Ectodermal cell (in vitro differentiated cells): ENCODE results near the gene SLC41A1.
A peak's percentile ranks its signal among the peaks of the same experiment; 100 is the strongest.

Source experiments
- H3K27ac ChIP-seq: 2 replicates; pipeline ENCODE4 v1.7.0; 2013; ENCODE audit warnings: mild to moderate bottlenecking, low read depth, low read length; ENCODE audit not compliant: insufficient read depth, poor library complexity, severe bottlenecking
- H3K27me3 ChIP-seq: 2 replicates; pipeline ENCODE4 v1.7.0; 2013; ENCODE audit warnings: mild to moderate bottlenecking, low read length; ENCODE audit not compliant: insufficient read depth, control insufficient read depth, poor library complexity, severe bottlenecking
- H3K36me3 ChIP-seq: one replicate; pipeline ENCODE4 v1.7.0; 2013; ENCODE audit warnings: low read length; ENCODE audit not compliant: control insufficient read depth, insufficient read depth
- H3K4me1 ChIP-seq: one replicate; pipeline ENCODE4 v1.7.0; 2013; ENCODE audit warnings: low read length; ENCODE audit not compliant: control insufficient read depth, insufficient read depth
- H3K4me3 ChIP-seq: 2 replicates; pipeline ENCODE4 v1.7.0; 2013; ENCODE audit warnings: low read depth, low read length, control low read depth; ENCODE audit not compliant: insufficient read depth
- H3K9me3 ChIP-seq: 2 replicates; pipeline ENCODE4 v1.7.0; 2013; ENCODE audit warnings: mild to moderate bottlenecking, low read length, moderate library complexity; ENCODE audit not compliant: control insufficient read depth
- WGBS, 2 experiments: methylation state at CpG; one replicate each; pipeline ENCODE4 v1.1.7; 2013; ENCODE audit warnings: missing lambda C conversion rate in 2 of 2; 5-methylcytosine and 5-hydroxymethylcytosine counted together

Gene SLC41A1

GRCh38 chr1:205822397-205822796, 9.4 kb upstream of the SLC41A1 start:
- no peaks in the 10 kb centered on the region for H3K9me3 ChIP-seq
- peaks cover 9% of the 10 kb centered on the region for H3K4me1 ChIP-seq
- H3K36me3 ChIP-seq = no peaks in the 10 kb centered on the region
- 94% methylated on average over 2 of the region's 2 CpGs for WGBS, 2 experiments
- H3K27ac ChIP-seq = no peak overlapping the region
- no peak overlapping the region for H3K4me3 ChIP-seq
- no peaks in the 10 kb centered on the region for H3K27me3 ChIP-seq

DNA sequence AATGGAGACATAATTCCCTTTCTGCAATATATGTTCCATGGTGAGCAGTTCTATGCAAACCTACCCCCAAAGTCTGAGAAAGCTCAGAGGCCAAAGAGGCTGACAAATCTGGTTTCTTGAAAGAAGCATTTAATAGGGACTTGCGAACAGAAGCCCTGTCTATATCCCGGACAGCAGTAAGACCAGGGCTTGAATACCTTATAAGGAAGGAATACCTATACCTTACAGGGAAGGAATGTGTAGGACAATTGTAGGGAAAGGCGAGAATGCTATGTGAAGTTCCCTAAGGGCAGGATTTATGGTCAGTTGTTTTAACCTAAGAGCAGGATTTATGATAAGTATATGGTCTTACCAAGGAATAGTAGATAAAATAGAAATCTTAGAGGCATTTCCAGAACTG, 5.0 kb upstream of the SLC41A1 start:
- WGBS, 2 experiments = 95 to 97% methylated on average over 3 of the region's 3 CpGs
- Histone ChIP-seq H3K36me3 (no peaks in the 10 kb centered on the region), H3K27ac (no peak overlapping the region), H3K4me1 (peaks cover 12% of the 10 kb centered on the region), H3K9me3 (no peaks in the 10 kb centered on the region), H3K4me3 (no peak overlapping the region), H3K27me3 (peaks cover 7% of the 10 kb centered on the region)

- Histone ChIP-seq H3K9me3 (no peaks in the 10 kb centered on the region), H3K27me3 (peaks cover 7% of the 10 kb centered on the region), H3K4me3 (no peak overlapping the region), H3K4me1 (peaks cover 12% of the 10 kb centered on the region), H3K27ac (no peak overlapping the region), H3K36me3 (no peaks in the 10 kb centered on the region)
- WGBS, 2 experiments = 40 to 69% methylated on average over 1 to 3 of the region's 3 CpGs
Measured at GRCh38 chr1:205817364-205817763, 4.4 kb upstream of the SLC41A1 start.

DNA sequence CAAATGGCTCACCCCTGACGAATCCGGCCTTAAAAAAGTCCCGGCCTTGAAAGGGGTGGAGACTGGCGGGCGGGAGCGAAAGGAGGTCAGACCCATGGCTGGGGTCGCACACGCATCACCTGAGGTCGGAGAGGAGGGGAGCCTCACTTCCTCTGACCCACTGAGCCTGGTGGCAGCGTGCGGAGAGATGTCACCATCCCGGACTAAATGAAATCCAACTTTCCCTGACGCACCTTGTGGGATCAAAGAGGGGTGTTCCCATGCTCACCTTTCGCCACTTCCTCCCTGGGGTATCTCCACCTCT, 709 bp upstream of the SLC41A1 start:
- Histone ChIP-seq H3K4me1 (peaks cover 18% of the 10 kb centered on the region), H3K27me3 (peaks cover 7% of the 10 kb centered on the region), H3K9me3 (no peaks in the 10 kb centered on the region), H3K27ac (no peak overlapping the region), H3K4me3 (peak overlapping the region; percentile 48), H3K36me3 (no peaks in the 10 kb centered on the region)
- WGBS, 2 experiments = 2 to 4% methylated on average over 14 of the region's 14 CpGs

GRCh38 chr1:205812271-205812877, 624 bp downstream of the SLC41A1 start:
- WGBS, 2 experiments = 1 to 2% methylated on average over 15 to 16 of the region's 16 CpGs
- Histone ChIP-seq H3K4me3 (peak overlapping the region; percentile 48), H3K27ac (no peak overlapping the region), H3K36me3 (no peaks in the 10 kb centered on the region), H3K4me1 (peaks cover 15% of the 10 kb centered on the region), H3K9me3 (no peaks in the 10 kb centered on the region), H3K27me3 (peaks cover 7% of the 10 kb centered on the region)

- H3K27ac ChIP-seq = no peak overlapping the region
- H3K4me3 ChIP-seq = peak overlapping the region; percentile 48
- peaks cover 7% of the 10 kb centered on the region for H3K27me3 ChIP-seq
- no peaks in the 10 kb centered on the region for H3K9me3 ChIP-seq
- H3K4me1 ChIP-seq = peaks cover 11% of the 10 kb centered on the region
- WGBS, 2 experiments = 54 to 75% methylated on average over 3 to 5 of the region's 5 CpGs
- no peaks in the 10 kb centered on the region for H3K36me3 ChIP-seq
Measured at GRCh38 chr1:205811660-205812059, 1.3 kb downstream of the SLC41A1 start.

GRCh38 chr1:205810448-205811157, 2.4 kb downstream of the SLC41A1 start:
- Histone ChIP-seq H3K4me1 (peaks cover 11% of the 10 kb centered on the region), H3K9me3 (no peaks in the 10 kb centered on the region), H3K4me3 (no peak overlapping the region), H3K27me3 (peaks cover 7% of the 10 kb centered on the region), H3K27ac (no peak overlapping the region), H3K36me3 (no peaks in the 10 kb centered on the region)
- 90 to 91% methylated on average over 11 to 12 of the region's 12 CpGs for WGBS, 2 experiments

GRCh38 chr1:205809942-205810345, 3.1 kb downstream of the SLC41A1 start:
- H3K4me3 ChIP-seq = no peak overlapping the region
- H3K36me3 ChIP-seq = no peaks in the 10 kb centered on the region
- peaks cover 7% of the 10 kb centered on the region for H3K27me3 ChIP-seq
- no peak overlapping the region for H3K27ac ChIP-seq
- no peaks in the 10 kb centered on the region for H3K9me3 ChIP-seq
- H3K4me1 ChIP-seq = peaks cover 11% of the 10 kb centered on the region
- WGBS, 2 experiments = 92 to 95% methylated on average over 14 of the region's 14 CpGs

DNA sequence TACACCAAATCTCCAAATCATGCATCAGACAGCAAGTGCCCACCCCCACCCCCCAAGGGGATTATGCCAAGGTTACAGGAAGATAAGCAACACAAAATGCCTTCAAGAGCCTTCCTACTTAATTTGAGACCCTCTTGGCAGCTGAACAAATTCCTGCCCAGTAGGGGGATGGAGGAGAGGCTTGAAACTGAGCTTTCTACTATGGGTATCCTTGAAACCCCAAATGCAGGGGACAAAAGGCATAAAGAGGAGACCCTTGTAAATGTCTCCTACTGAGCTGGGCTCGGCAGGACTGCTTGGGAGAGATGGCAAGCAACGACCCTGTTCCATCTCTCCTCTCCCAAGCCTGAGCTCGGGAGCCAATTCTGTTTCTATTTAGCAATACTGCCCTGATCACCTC, 3.5 kb downstream of the SLC41A1 start:
- H3K4me1 ChIP-seq = peaks cover 13% of the 10 kb centered on the region
- H3K9me3 ChIP-seq = no peaks in the 10 kb centered on the region
- H3K36me3 ChIP-seq = no peaks in the 10 kb centered on the region
- H3K27me3 ChIP-seq = peaks cover 7% of the 10 kb centered on the region
- no peak overlapping the region for H3K27ac ChIP-seq
- 74 to 79% methylated on average over 3 of the region's 3 CpGs for WGBS, 2 experiments
- H3K4me3 ChIP-seq = no peak overlapping the region

- Histone ChIP-seq H3K27ac (no peak overlapping the region), H3K4me3 (no peak overlapping the region), H3K4me1 (peaks cover 26% of the 10 kb centered on the region), H3K9me3 (no peaks in the 10 kb centered on the region), H3K36me3 (no peaks in the 10 kb centered on the region), H3K27me3 (no peaks in the 10 kb centered on the region)
- WGBS, 2 experiments = 85 to 88% methylated on average over 5 of the region's 5 CpGs
Measured at GRCh38 chr1:205805082-205805711, 7.8 kb downstream of the SLC41A1 start.
